Transverse colon (tissue), 4 donors: Measurements from ENCODE around the gene ATG9B. TPM values are rescaled to one million over a fixed set of nuclear protein-coding genes. Genes with fewer than 3 reads are reported as not detected.

ENCODE experiments used
- DNase-seq: peaks from one replicate; pipeline ENCODE4 v3.0.0-alpha.2; 2019
- H3K27ac ChIP-seq, 4 donors: fragments of 200-600 bp; sonication (generic); 2 replicates each; pipeline ENCODE4 v1.5.1; 2016 to 2018; ENCODE audit warnings: inconsistent platforms in 4 of 4
- H3K27me3 ChIP-seq: fragments of 200-600 bp; sonication (generic); 2 replicates; pipeline ENCODE4 v1.5.1; 2017; ENCODE audit warnings: inconsistent platforms
- H3K36me3 ChIP-seq, 4 donors: fragments of 200-600 bp; sonication (generic); 2 replicates each; pipeline ENCODE4 v1.5.1; 2017 to 2019; ENCODE audit warnings: inconsistent platforms in 4 of 4
- H3K4me1 ChIP-seq, 4 donors: fragments of 200-600 bp; sonication (generic); 2 replicates each; pipeline ENCODE4 v1.5.1; 2017 to 2020; ENCODE audit warnings: inconsistent platforms in 4 of 4
- H3K4me3 ChIP-seq, 4 donors: fragments of 200-600 bp; sonication (generic); 1 replicate in 1 of 4; 2 replicates in 3 of 4; pipeline versions ENCODE4 v1.5.1 to v1.6.1; 2017 to 2019; ENCODE audit warnings: inconsistent platforms in 4 of 4
- H3K9me3 ChIP-seq, 2 donors: fragments of 200-600 bp; sonication (generic); 2 replicates each; pipeline ENCODE4 v1.5.1; 2017 to 2019; ENCODE audit warnings: inconsistent platforms in 2 of 2
- EP300 ChIP-seq: sonication (generic); formaldehyde crosslinking; IDR thresholded peaks from one replicate; pipeline ENCODE4 v1.6.1; 2017; ENCODE audit warnings: antibody characterized with exemption, low read depth
- POLR2A ChIP-seq: fragments of 450-650 bp; IDR thresholded peaks from one replicate; pipeline ENCODE4 v1.6.1; 2016; ENCODE audit warnings: antibody characterized with exemption, mild to moderate bottlenecking, moderate library complexity
- POLR2AphosphoS5 ChIP-seq, 3 donors: sonication (generic); formaldehyde crosslinking; IDR thresholded peaks; one replicate each; pipeline ENCODE4 v1.6.1; 2016; ENCODE audit warnings: antibody characterized with exemption in 3 of 3
- WGBS, 2 donors: methylation state at CpG; one replicate each; pipeline ENCODE4 v1.1.5; 2018; ENCODE audit warnings: low coverage in 1 of 2; 5-methylcytosine and 5-hydroxymethylcytosine counted together
- in situ Hi-C, 4 donors: fragments of 200-750 bp; cut with MboI; loops; one replicate each; pipeline versions ENCODE4 v1.15.0 to v1.15.1; 2017; ENCODE audit warnings: low sequenced_read_pairs in 3 of 4, low pct_ligation_motif_present in 1 of 4, low pct_unique_long_range_greater_than_20kb in 1 of 4
- intact Hi-C: fragments of 100-400 bp; cut with DNase I; formaldehyde crosslinking; loops from one replicate; pipeline ENCODE4 v1.15.1; 2023; ENCODE audit warnings: low total_unique reads
- total RNA-seq, 4 donors: library from RNA; depleted of rRNA; stranded (reverse); fragments of >200 nt; gene quantifications; one replicate each; pipeline ENCODE4 v1.1.0, GENCODE V29; 2016
- TF ChIP-seq, protein P1 (sequence below), 5 experiments: fragments of 200-600 bp in 3 of 5; fragments of 450-650 bp in 2 of 5; sonication (generic) in 3 of 5; IDR thresholded peaks; 1 replicate in 2 of 5; 2 replicates in 3 of 5; pipeline ENCODE4 v1.5.1; 2016 to 2017; ENCODE audit warnings: antibody characterized with exemption in 5 of 5, inconsistent platforms in 3 of 5, mild to moderate bottlenecking in 2 of 5, moderate library complexity in 1 of 5

Gene ATG9B
- total RNA-seq, 4 donors from 2014 or later, result 1.1 TPM; not detected in 3

DNA sequence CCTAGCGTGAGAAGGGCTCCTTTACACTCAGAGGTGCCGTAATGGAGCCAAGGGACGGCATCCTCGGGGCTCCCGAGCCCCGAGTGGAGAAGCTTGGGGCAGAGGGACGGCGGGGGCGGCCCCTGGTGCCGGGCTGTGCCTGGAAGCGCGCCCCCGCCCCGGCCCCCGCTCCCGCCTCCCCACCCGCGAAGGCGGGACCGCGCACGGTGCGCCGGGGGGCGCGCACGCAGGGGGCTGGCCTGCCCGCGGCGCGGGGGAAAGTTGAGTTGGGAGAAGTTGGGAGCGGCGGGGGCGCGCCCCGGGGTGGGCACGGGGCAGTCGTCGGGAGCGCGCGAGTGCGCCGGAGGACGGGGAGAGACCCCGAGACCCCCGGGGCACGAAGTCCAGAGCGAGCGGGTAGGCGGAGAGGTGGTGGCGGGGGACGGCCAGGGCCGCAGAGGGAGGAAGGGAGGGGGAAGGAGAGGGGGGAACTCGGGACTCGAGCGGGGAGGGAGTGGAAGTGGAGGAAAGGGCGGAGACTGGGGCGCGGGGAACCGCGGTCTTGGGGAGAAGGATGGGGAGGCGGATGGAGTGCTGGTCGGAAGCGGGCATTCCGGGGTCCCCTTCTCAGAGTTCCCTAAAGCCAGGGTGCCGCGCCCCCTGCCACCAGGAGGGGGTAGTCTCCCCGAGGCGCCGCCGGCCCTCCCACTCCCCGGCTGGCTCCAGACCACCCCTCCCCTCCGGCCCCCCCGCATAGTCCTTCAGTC lies 35.2 kb upstream of the ATG9B start, which contains the start of gene SLC4A2:
SLC4A2 (plus strand) TSS at position 223 of the 746 bp plus-strand sequence. CDS start 2,399 bp downstream, outside the sequence.
- in situ Hi-C loops (no loop called here), intact Hi-C loops (no loop called here)
- peaks cover 0 to 2% (median 0%) of the 10 kb centered on the region in 4 donors for H3K36me3 ChIP-seq
- H3K4me1 ChIP-seq, result peaks cover 27 to 59% (median 56%) of the 10 kb centered on the region in 4 donors
- TF ChIP-seq, protein P1, sequence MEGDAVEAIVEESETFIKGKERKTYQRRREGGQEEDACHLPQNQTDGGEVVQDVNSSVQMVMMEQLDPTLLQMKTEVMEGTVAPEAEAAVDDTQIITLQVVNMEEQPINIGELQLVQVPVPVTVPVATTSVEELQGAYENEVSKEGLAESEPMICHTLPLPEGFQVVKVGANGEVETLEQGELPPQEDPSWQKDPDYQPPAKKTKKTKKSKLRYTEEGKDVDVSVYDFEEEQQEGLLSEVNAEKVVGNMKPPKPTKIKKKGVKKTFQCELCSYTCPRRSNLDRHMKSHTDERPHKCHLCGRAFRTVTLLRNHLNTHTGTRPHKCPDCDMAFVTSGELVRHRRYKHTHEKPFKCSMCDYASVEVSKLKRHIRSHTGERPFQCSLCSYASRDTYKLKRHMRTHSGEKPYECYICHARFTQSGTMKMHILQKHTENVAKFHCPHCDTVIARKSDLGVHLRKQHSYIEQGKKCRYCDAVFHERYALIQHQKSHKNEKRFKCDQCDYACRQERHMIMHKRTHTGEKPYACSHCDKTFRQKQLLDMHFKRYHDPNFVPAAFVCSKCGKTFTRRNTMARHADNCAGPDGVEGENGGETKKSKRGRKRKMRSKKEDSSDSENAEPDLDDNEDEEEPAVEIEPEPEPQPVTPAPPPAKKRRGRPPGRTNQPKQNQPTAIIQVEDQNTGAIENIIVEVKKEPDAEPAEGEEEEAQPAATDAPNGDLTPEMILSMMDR (IDR thresholded peaks at IDR 0.05), result peak; percentile 44 to 65 (median 53)
- TF ChIP-seq POLR2AphosphoS5 (IDR thresholded peaks at IDR 0.05) (peak in 2 of 3 donors; percentile 45 to 68), POLR2A (peak; percentile 29), EP300 (no peak)
- 1% methylated on average over 58 of the region's 75 CpGs; no CpG with 5 or more reads in 1 of the 2 donors for WGBS, 2 donors
- H3K27ac ChIP-seq, result peak within 1 kb of the TSS; percentile 95 to 98 (median 96)
- peak; percentile 83 for DNase-seq
- H3K9me3 ChIP-seq, result no peaks in the 10 kb centered on the region
- no peaks in the 10 kb centered on the region for H3K27me3 ChIP-seq
- H3K4me3 ChIP-seq, result peak within 1 kb of the TSS; percentile 48 to 80 (median 76)

DNA sequence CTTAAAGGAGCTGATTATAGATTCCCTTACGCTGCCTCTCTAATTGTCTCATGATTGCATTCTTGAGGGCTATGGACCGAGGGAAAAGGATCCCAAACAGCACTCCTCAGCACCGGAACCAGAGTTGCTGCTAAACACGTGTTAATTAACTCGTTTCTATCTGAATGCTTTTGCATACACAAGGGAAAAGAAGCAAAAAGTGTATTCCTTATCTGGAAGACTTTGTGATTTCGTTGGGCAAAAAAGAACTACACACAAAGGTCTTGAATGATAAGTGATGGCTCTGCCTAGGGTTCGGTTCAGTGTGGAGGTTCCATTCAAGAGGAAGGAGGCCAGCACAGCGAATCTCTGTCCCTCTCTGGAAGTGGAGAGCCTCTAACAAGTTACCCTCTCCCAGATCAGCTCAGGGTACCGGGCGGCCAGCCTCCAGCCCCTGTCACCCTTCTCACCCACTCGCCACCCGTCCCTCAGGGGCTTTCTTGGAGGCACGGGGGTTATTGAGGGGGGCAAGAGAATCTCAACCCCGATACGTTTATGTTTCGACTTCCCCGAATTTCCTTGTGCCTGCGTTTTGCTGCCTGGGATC lies 34.6 kb upstream of the ATG9B start:
- in situ Hi-C loops (no loop called here), intact Hi-C loops (no loop called here)
- peaks cover 27 to 59% (median 56%) of the 10 kb centered on the region in 4 donors for H3K4me1 ChIP-seq
- H3K36me3 ChIP-seq, result no peaks in the 10 kb centered on the region
- H3K9me3 ChIP-seq, result no peaks in the 10 kb centered on the region
- DNase-seq, result no peak
- H3K27me3 ChIP-seq, result no peaks in the 10 kb centered on the region
- H3K27ac ChIP-seq, result peak overlapping the region; percentile 95 to 98 (median 96)
- H3K4me3 ChIP-seq, result peak overlapping the region; percentile 7 to 80 (median 76)
- no peak for TF ChIP-seq POLR2AphosphoS5 (IDR thresholded peaks at IDR 0.05)
- TF ChIP-seq POLR2A, result no peak
- TF ChIP-seq EP300, result no peak
- WGBS, 2 donors, result 5% methylated on average over 17 of the region's 18 CpGs; no CpG with 5 or more reads in 1 of the 2 donors

DNA sequence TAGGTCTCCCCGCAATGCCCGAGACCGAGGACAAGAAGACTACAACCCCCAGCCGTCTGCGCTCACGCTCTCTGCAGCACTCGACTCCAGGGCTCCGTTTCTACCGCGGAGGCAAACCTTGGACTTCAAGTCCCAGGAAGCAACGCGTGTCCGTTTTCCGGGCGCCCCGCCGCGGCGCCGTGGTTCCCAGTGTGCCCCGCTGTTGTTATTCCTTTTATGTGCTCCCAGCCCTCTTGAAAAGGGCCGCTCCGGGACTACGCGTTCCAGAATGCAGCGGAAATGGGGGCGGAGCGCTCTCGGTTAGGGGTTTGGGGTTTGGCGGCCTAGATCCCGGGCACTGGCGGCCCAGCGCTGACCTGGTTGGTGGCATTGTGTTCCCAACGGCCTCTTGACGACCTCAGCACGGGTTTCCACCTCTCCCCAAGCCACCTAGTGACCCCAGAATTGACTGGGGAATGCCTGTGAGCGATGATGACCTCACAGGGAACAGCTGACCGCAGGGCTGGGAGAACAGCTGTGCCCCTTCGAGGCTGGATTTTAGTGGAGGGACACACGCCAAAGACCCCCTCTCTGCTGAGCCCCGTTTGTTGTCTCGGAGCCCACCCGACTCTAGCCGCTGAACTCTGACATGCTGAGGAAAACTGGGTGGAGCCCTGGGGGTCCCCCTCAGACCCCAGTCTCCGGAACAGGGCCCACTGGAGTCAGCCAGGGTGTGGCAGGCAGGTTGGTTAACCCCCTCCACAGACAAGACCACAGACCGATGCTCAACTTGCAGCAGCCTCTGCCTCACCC lies 33.9 kb upstream of the ATG9B start:
- H3K27me3 ChIP-seq, result no peaks in the 10 kb centered on the region
- no peaks in the 10 kb centered on the region for H3K9me3 ChIP-seq
- DNase-seq, result peak; percentile 99
- H3K27ac ChIP-seq, result peak overlapping the region; percentile 95 to 98 (median 96)
- no peaks in the 10 kb centered on the region for H3K36me3 ChIP-seq
- H3K4me3 ChIP-seq, result peak overlapping the region; percentile 27 to 80 (median 76)
- TF ChIP-seq EP300, result peak; percentile 58
- peak; percentile 67 to 90 (median 88) for TF ChIP-seq POLR2AphosphoS5 (IDR thresholded peaks at IDR 0.05)
- TF ChIP-seq POLR2A, result peak; percentile 55
- TF ChIP-seq, protein P1 (IDR thresholded peaks at IDR 0.05), result no peak
- in situ Hi-C loops (no loop called here), intact Hi-C loops (no loop called here)
- WGBS, 2 donors, result 0 to 2% methylated on average over 1 to 42 of the region's 46 CpGs
- H3K4me1 ChIP-seq, result peaks cover 27 to 52% (median 51%) of the 10 kb centered on the region in 4 donors

GRCh38 chr7:151057506-151057988 lies 33.3 kb upstream of the ATG9B start, which contains the start of gene CDK5:
TSS of gene CDK5 (minus strand) at chr7:151057897. CDS start at chr7:151057848, 49 bp downstream.
- Histone ChIP-seq H3K27me3 (no peaks in the 10 kb centered on the region), H3K9me3 (no peaks in the 10 kb centered on the region), H3K4me1 (peaks cover 27 to 45% (median 45%) of the 10 kb centered on the region in 4 donors), H3K36me3 (no peaks in the 10 kb centered on the region), H3K27ac (peak within 1 kb of the TSS; percentile 95 to 98 (median 96)), H3K4me3 (peak within 1 kb of the TSS; percentile 71 to 80 (median 76))
- intact Hi-C loops, result no loop called here
- in situ Hi-C loops, result no loop called here
- 0% methylated on average over 30 of the region's 30 CpGs; no CpG with 5 or more reads in 1 of the 2 donors for WGBS, 2 donors
- no peak for DNase-seq
- TF ChIP-seq, protein P1 (IDR thresholded peaks at IDR 0.05), result no peak
- TF ChIP-seq EP300, result no peak
- TF ChIP-seq POLR2AphosphoS5 (IDR thresholded peaks at IDR 0.05), result no peak
- TF ChIP-seq POLR2A, result no peak
